Measurements from ENCODE around the gene CFL1.

The CFL1 gene

GRCh38 chr11:65810046-65810868, 47.7 kb downstream of the CFL1 start:
- in situ Hi-C loops (cut with HindIII; ENCODE audit: low sequenced_read_pairs), result loop anchor here (10.0 kb wide), 1 partner anchor 45 kb away; no protein-coding TSS in a partner anchor

GRCh38 chr11:65809496-65809895, 48.5 kb downstream of the CFL1 start:
- in situ Hi-C loops (cut with HindIII; ENCODE audit: low sequenced_read_pairs), result no loop called here

- in situ Hi-C loops (cut with HindIII; ENCODE audit: low sequenced_read_pairs), result no loop called here
These were observed 49.1 kb downstream of the CFL1 start for GRCh38 chr11:65808744-65809341.

GRCh38 chr11:65806979-65807378, 51.0 kb downstream of the CFL1 start:
- in situ Hi-C loops (cut with HindIII; ENCODE audit: low sequenced_read_pairs), result no loop called here
